GM21529 (cell line): ENCODE results near the gene CTDSP2.
"Not testable (repeated sequence)": the region's sequence is repeated elsewhere in the genome, so short reads cannot be mapped to it uniquely, and the experiment has no call there.

ENCODE experiments used
- ATAC-seq: cut with Tn5 transposase; IDR thresholded peaks from one replicate; pipeline ENCODE4 v1.9.1; 2021; ENCODE audit not compliant: unreplicated experiment

Gene CTDSP2

GRCh38 chr12:57846577-57847319, at the start of gene CTDSP2:
TSS of gene CTDSP2 (minus strand) at chr12:57846729. CDS start at chr12:57846435, 294 bp downstream.
- peak; percentile 38 for ATAC-seq

- ATAC-seq, result no peak
These were observed 49.5 kb upstream of the CTDSP2 start for GRCh38 chr12:57896115-57896433.

GRCh38 chr12:57895389-57896114, 49.0 kb upstream of the CTDSP2 start:
- no peak for ATAC-seq

GRCh38 chr12:57894399-57895292, 48.1 kb upstream of the CTDSP2 start:
- ATAC-seq, result no peak

GRCh38 chr12:57893431-57894353, 47.2 kb upstream of the CTDSP2 start:
- ATAC-seq, result no peak

GRCh38 chr12:57892232-57892972, 45.9 kb upstream of the CTDSP2 start:
- ATAC-seq, result no peak

- ATAC-seq, result no peak
These were observed 45.2 kb upstream of the CTDSP2 start for GRCh38 chr12:57891542-57892228.

GRCh38 chr12:57890191-57891115, 43.9 kb upstream of the CTDSP2 start:
- ATAC-seq, result no peak

GRCh38 chr12:57889500-57889989, 43.0 kb upstream of the CTDSP2 start:
- no peak for ATAC-seq

- ATAC-seq, result no peak
These were observed 42.1 kb upstream of the CTDSP2 start for GRCh38 chr12:57888409-57889157.

- no peak for ATAC-seq
These were observed 41.3 kb upstream of the CTDSP2 start for GRCh38 chr12:57887631-57888408.

- ATAC-seq, result not testable (repeated sequence)
These were observed 40.4 kb upstream of the CTDSP2 start for GRCh38 chr12:57886964-57887363.

- ATAC-seq, result no peak
These were observed 40.0 kb upstream of the CTDSP2 start for GRCh38 chr12:57886542-57886941.

GRCh38 chr12:57885207-57885606, 38.7 kb upstream of the CTDSP2 start:
- ATAC-seq, result no peak

- ATAC-seq, result no peak
These were observed 37.2 kb upstream of the CTDSP2 start for GRCh38 chr12:57883700-57884099.

- no peak for ATAC-seq
These were observed 36.5 kb upstream of the CTDSP2 start for GRCh38 chr12:57883057-57883456.
